Vagina (tissue), 2 donors: Measurements from ENCODE around the gene MIXL1. TPM values are rescaled to one million over a fixed set of nuclear protein-coding genes. Genes with fewer than 3 reads are reported as not detected.
"Not testable (repeated sequence)": the region's sequence is repeated elsewhere in the genome, so short reads cannot be mapped to it uniquely, and the experiment has no call there.

ENCODE experiments used
- DNase-seq, 2 donors: peaks; one replicate each; pipeline ENCODE4 v3.0.0-alpha.2; 2017; ENCODE audit errors: extremely low spot score in 2 of 2
- H3K27ac ChIP-seq: fragments of 200-600 bp; sonication (generic); one replicate; pipeline ENCODE4 v1.5.1; 2019
- H3K27me3 ChIP-seq: fragments of 200-600 bp; sonication (generic); one replicate; pipeline ENCODE4 v1.5.1; 2019
- H3K36me3 ChIP-seq, 2 donors: fragments of 200-600 bp; sonication (generic); one replicate each; pipeline ENCODE4 v1.5.1; 2017 to 2019
- H3K4me1 ChIP-seq: fragments of 200-600 bp; sonication (generic); one replicate; pipeline ENCODE4 v1.5.1; 2019
- H3K4me3 ChIP-seq, 2 donors: fragments of 200-600 bp; sonication (generic); 1 replicate in 1 of 2; 2 replicates in 1 of 2; pipeline ENCODE4 v1.5.1; 2016 to 2019
- H3K9me3 ChIP-seq: fragments of 200-600 bp; sonication (generic); one replicate; pipeline ENCODE4 v1.5.1; 2019
- CTCF ChIP-seq, 3 experiments: fragments of 450-650 bp in 2 of 3; fragments of 200-600 bp in 1 of 3; sonication (generic) in 1 of 3; IDR thresholded peaks; one replicate each; pipeline ENCODE4 v1.5.1; 2017 to 2019; ENCODE audit warnings: antibody characterized with exemption in 3 of 3, mild to moderate bottlenecking in 2 of 3, moderate library complexity in 2 of 3
- POLR2A ChIP-seq, 2 donors: fragments of 450-650 bp; IDR thresholded peaks; one replicate each; pipeline ENCODE4 v1.6.1; 2017; ENCODE audit warnings: antibody characterized with exemption in 2 of 2, mild to moderate bottlenecking in 2 of 2, moderate library complexity in 2 of 2
- POLR2AphosphoS5 ChIP-seq, 2 donors: sonication (generic); formaldehyde crosslinking; IDR thresholded peaks; one replicate each; pipeline ENCODE4 v1.9.0; 2017; ENCODE audit warnings: antibody characterized with exemption in 2 of 2, mild to moderate bottlenecking in 2 of 2, low read depth in 1 of 2; ENCODE audit not compliant: insufficient read depth in 1 of 2
- intact Hi-C: fragments of 100-400 bp; cut with DNase I; formaldehyde crosslinking; loops from one replicate; pipeline ENCODE4 v1.15.1; 2023
- total RNA-seq: library from RNA; depleted of rRNA; stranded (reverse); fragments of >200 nt; gene quantifications from one replicate; pipeline ENCODE4 v1.2.3, GENCODE V29; 2016

MIXL1 gene
- total RNA-seq, 1 donor from 2014 or later = not detected

GRCh38 chr1:226236826-226237225 lies 13.4 kb downstream of the MIXL1 start:
- no peaks in the 10 kb centered on the region for H3K27me3 ChIP-seq
- no peaks in the 10 kb centered on the region for H3K4me1 ChIP-seq
- no peaks in the 10 kb centered on the region for H3K9me3 ChIP-seq
- H3K36me3 ChIP-seq = peaks cover 0 to 5% of the 10 kb centered on the region in 2 donors
- intact Hi-C loops = no loop called here
- H3K4me3 ChIP-seq = no peak overlapping the region
- H3K27ac ChIP-seq = no peak overlapping the region
- TF ChIP-seq CTCF (IDR thresholded peaks at IDR 0.05) (no peak), POLR2AphosphoS5 (IDR thresholded peaks at IDR 0.05; ENCODE audit: insufficient read depth in 1 of 2, low read depth in 1 of 2) (no peak), POLR2A (IDR thresholded peaks at IDR 0.05) (no peak)
- no peak for DNase-seq

GRCh38 chr1:226239421-226239820 lies 16.0 kb downstream of the MIXL1 start:
- DNase-seq = no peak
- Histone ChIP-seq H3K27me3 (no peaks in the 10 kb centered on the region), H3K9me3 (no peaks in the 10 kb centered on the region), H3K27ac (no peak overlapping the region), H3K4me1 (no peaks in the 10 kb centered on the region), H3K4me3 (no peak overlapping the region), H3K36me3 (peaks cover 0 to 5% of the 10 kb centered on the region in 2 donors)
- intact Hi-C loops = no loop called here
- no peak for TF ChIP-seq POLR2AphosphoS5 (IDR thresholded peaks at IDR 0.05; ENCODE audit: insufficient read depth in 1 of 2, low read depth in 1 of 2)
- TF ChIP-seq CTCF (IDR thresholded peaks at IDR 0.05) = no peak
- TF ChIP-seq POLR2A (IDR thresholded peaks at IDR 0.05) = no peak

GRCh38 chr1:226248091-226248490 lies 24.6 kb downstream of the MIXL1 start:
- H3K4me3 ChIP-seq = no peak overlapping the region
- TF ChIP-seq CTCF (IDR thresholded peaks at IDR 0.05) (no peak), POLR2A (IDR thresholded peaks at IDR 0.05) (no peak), POLR2AphosphoS5 (IDR thresholded peaks at IDR 0.05; ENCODE audit: insufficient read depth in 1 of 2, low read depth in 1 of 2) (no peak)
- intact Hi-C loops = no loop called here
- H3K36me3 ChIP-seq = peaks cover 0 to 5% of the 10 kb centered on the region in 2 donors
- no peaks in the 10 kb centered on the region for H3K9me3 ChIP-seq
- no peak for DNase-seq
- no peak overlapping the region for H3K27ac ChIP-seq
- H3K27me3 ChIP-seq = no peaks in the 10 kb centered on the region
- no peaks in the 10 kb centered on the region for H3K4me1 ChIP-seq

GRCh38 chr1:226248796-226249195 lies 25.3 kb downstream of the MIXL1 start:
- Histone ChIP-seq H3K9me3 (no peaks in the 10 kb centered on the region), H3K36me3 (peaks cover 0 to 5% of the 10 kb centered on the region in 2 donors), H3K27ac (no peak overlapping the region), H3K27me3 (no peaks in the 10 kb centered on the region), H3K4me1 (no peaks in the 10 kb centered on the region), H3K4me3 (no peak overlapping the region)
- intact Hi-C loops = no loop called here
- no peak for DNase-seq
- TF ChIP-seq POLR2AphosphoS5 (IDR thresholded peaks at IDR 0.05; ENCODE audit: insufficient read depth in 1 of 2, low read depth in 1 of 2) (no peak), POLR2A (IDR thresholded peaks at IDR 0.05) (no peak), CTCF (IDR thresholded peaks at IDR 0.05) (no peak)

GRCh38 chr1:226250511-226250910 lies 27.0 kb downstream of the MIXL1 start:
- Histone ChIP-seq H3K36me3 (peaks cover 0 to 5% of the 10 kb centered on the region in 2 donors), H3K27me3 (no peaks in the 10 kb centered on the region), H3K27ac (no peak overlapping the region), H3K4me3 (no peak overlapping the region), H3K4me1 (no peaks in the 10 kb centered on the region), H3K9me3 (no peaks in the 10 kb centered on the region)
- TF ChIP-seq POLR2A (IDR thresholded peaks at IDR 0.05) (no peak), POLR2AphosphoS5 (IDR thresholded peaks at IDR 0.05; ENCODE audit: insufficient read depth in 1 of 2, low read depth in 1 of 2) (no peak), CTCF (IDR thresholded peaks at IDR 0.05) (no peak)
- intact Hi-C loops = no loop called here
- no peak for DNase-seq

GRCh38 chr1:226252841-226253240 lies 29.4 kb downstream of the MIXL1 start:
- H3K27me3 ChIP-seq, H3K36me3 ChIP-seq, intact Hi-C loops, H3K27ac ChIP-seq, H3K9me3 ChIP-seq, H3K4me1 ChIP-seq, DNase-seq, H3K4me3 ChIP-seq: not testable (repeated sequence)
